Muscle of back (tissue), 11 donors: ENCODE data around the gene HDDC3. TPM values are rescaled to one million over a fixed set of nuclear protein-coding genes. Genes with fewer than 3 reads are reported as not detected.
"Not testable (repeated sequence)": the region's sequence is repeated elsewhere in the genome, so short reads cannot be mapped to it uniquely, and the experiment has no call there.

Experiments
- DNase-seq, 3 donors: peaks; one replicate each; pipeline versions ENCODE4 v3.0.0 to v3.0.0-alpha.2; 2013
- polyA plus RNA-seq, 10 donors: library from polyadenylated mRNA; unstranded; fragments of 120-200 nt; gene quantifications; one replicate each; pipeline ENCODE4 v1.2.1, GENCODE V29; 2013; ENCODE audit not compliant: insufficient read length in 10 of 10

Gene HDDC3
- polyA plus RNA-seq, 10 donors = 8.2 to 13.7 (median 9.9) TPM

GRCh38 chr15:90911302-90911623 lies 21.1 kb downstream of the HDDC3 start:
- no peak for DNase-seq

DNA sequence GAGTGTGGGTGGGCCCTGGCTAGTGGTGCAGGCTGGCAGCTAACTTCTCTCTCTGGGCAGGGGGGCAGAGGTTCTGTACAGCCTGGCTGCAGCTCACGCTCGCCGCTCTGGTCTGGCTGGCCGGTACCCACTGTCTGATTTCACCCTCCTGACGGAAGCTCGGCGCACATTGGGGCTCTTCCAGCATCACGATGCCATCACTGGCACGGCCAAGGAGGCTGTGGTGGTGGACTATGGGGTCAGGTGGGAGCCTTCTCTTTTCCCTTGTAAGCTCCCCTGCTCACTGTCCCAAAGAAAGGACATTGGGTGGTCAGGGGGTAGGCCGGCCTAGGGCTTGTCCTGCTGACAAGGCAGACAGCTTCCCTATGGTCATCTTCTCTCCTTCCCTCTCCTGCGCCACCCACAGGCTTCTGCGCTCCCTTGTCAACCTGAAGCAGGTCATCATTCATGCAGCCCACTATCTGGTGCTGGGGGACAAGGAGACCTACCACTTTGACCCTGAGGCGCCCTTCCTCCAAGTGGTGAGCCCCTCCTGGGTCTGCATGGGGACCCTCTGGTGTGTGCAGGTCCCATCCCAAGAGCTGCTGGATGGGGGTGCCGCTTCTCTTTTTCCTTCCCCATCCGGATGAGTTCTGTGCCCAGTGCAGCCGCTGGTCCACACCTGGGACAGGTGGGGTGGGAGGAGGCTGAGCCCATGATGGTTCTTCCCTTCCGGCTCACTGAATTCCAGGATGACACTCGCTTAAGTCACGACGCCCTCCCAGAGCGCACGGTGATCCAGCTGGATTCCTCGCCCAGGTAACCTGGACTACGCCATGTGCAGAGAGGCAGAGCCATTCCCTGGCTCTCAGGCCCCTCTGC lies 21.7 kb downstream of the HDDC3 start:
- DNase-seq = no peak

GRCh38 chr15:90909976-90910375 lies 22.4 kb downstream of the HDDC3 start:
- no peak for DNase-seq

- DNase-seq = not testable (repeated sequence)
These were observed 22.9 kb downstream of the HDDC3 start for GRCh38 chr15:90909449-90909848.

GRCh38 chr15:90907838-90908507 lies 24.4 kb downstream of the HDDC3 start:
- DNase-seq = no peak

- DNase-seq = no peak
These were observed 25.2 kb downstream of the HDDC3 start for GRCh38 chr15:90907051-90907660.

- no peak for DNase-seq
These were observed 26.0 kb downstream of the HDDC3 start for GRCh38 chr15:90906181-90906849.

GRCh38 chr15:90905306-90906180 lies 26.8 kb downstream of the HDDC3 start:
- no peak for DNase-seq

GRCh38 chr15:90904746-90905145 lies 27.6 kb downstream of the HDDC3 start:
- no peak for DNase-seq

DNA sequence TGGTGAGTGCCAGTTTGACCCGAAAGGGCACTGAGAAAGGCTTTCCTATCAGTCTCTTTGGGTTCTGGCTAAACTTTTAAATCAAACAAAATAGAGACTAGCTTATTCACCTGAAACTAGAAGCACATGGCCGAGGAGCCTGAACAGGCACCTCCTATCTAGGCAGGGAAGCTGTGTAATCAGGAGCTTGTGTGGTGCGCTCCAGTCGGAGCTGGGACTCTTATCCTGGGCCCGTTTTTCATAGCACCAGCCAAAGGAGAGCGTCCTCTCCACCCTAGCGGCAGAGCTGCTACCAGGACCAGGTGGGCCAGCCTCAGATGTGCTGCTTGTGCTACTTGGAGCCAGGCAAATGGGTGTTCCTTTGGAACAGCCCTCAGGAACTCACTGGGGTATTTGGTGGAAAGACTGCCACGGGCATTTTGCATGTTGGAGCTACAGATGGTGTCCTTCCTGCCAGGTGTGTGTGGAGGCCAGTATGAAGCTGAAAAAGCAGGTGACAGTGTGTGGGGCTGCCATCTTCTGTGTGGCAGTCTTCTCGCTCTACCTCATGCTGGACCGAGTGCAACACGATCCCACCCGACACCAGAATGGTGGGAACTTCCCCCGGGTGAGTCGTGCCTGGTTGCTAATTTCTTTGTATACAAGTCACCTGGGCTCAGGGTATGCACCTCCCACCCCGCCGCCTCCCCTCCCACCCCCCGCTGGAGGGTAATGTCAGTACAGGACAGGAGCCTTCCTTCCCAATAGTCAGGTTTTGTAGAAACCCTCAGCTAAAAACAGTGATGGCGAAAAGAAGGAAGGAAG lies 28.4 kb downstream of the HDDC3 start:
- no peak for DNase-seq

DNA sequence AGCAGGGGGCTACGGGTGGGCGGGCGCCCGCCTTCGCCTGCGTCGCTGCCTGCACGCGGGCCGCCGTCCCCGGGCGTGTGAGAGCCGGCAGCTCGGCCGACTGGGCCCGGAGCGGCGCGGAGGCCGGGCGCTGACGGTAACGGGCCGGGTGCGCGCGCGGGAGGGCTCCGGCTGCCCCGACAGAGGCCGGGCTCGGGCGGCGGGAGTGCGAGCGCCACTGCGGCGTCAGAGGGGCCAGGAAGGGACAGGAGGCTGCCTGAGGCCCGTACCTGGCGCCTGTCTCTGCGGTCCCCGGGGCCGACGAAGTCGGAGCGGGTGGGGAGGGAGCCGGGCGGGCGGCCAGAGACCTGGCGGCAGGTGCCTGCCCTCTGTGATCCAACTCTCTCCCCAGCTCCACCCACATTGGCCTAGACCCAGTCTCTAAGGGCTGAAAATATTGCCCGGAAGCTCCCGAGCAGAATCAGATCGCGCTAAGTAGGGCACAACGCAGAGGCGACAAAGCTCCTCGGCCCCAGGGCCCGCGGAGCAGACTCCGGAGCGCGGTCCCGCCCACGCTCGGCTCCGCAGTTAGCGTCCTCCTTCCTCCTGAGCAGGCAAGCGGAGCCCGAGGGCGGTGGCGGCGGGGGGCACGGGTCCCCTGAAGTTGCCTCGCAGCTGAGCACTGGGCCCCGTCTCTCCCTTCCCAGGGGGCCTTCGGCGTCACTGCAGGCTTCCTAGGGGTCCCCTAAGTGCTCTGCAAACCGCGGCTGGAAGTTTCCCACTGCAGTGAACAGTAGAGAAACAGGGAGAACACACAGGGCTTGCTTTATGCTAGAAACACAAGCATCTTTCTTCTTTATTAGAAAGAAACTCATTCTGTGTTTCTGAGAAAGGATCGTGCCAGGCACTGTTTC lies 29.3 kb downstream of the HDDC3 start, which contains the start of gene MAN2A2:
Gene MAN2A2 (plus strand): TSS at position 463 of the 893 bp plus-strand sequence. CDS start 906 bp downstream, outside the sequence.
- DNase-seq = peak in 2 of 3 donors; percentile 59 to 82

- peak; percentile 70 to 93 (median 86) for DNase-seq
These were observed 30.1 kb downstream of the HDDC3 start for GRCh38 chr15:90902040-90902839.

GRCh38 chr15:90901175-90902039 lies 30.9 kb downstream of the HDDC3 start:
- no peak for DNase-seq

- DNase-seq = not testable (repeated sequence)
These were observed 35.2 kb downstream of the HDDC3 start for GRCh38 chr15:90897131-90897655.

DNA sequence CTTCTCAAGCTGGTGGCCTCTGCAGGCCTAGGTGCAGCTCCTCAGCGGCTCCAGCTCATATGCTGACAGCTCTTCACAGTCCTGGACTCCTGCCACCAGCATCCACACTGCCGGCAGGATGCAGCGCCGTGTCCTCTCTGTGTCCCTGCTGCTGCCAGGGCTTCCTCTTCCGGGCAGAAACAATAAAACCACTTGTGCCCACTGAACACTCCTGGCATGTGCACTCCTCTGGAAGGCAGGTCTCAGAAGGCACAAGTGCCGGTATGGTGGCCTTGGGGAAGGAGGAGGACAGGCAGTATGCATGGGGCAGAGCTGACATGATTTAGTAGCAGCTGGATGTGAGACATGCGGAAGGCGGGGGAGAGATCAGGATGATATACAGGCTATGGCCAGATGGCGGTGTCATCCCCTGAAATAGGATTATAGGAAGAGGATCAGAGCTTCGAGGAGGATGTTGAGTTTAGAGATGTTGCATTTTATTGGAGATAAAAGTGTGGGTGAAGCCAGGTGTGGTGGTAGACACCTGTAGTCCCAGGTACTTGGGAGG lies 36.7 kb downstream of the HDDC3 start:
- DNase-seq = peak in 1 of 3 donors; percentile 53
